ENCODE results near the gene SYT17.
"Not testable (repeated sequence)": the region's sequence is repeated elsewhere in the genome, so short reads cannot be mapped to it uniquely, and the experiment has no call there.

The SYT17 gene

DNA sequence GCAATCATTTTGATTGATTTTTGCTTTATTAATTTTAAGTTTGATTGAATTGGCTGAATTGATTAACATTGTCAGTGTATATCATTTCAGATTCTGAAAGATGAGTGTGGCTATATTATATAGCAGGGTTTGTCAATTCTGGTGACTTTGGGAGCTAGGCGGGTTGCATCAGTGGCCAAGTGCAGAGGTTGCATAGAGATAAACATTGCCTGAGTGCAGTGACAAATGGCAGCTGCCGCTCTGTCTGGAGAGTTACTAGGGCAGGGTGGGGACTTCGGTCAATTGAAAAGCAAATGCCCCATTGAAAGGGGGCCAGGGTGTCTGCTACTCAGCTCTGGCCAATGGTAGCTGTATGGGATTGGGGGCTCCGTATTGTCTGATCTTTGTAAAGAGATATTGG lies 12.7 kb downstream of the SYT17 start:
- TF ChIP-seq, protein P1, sequence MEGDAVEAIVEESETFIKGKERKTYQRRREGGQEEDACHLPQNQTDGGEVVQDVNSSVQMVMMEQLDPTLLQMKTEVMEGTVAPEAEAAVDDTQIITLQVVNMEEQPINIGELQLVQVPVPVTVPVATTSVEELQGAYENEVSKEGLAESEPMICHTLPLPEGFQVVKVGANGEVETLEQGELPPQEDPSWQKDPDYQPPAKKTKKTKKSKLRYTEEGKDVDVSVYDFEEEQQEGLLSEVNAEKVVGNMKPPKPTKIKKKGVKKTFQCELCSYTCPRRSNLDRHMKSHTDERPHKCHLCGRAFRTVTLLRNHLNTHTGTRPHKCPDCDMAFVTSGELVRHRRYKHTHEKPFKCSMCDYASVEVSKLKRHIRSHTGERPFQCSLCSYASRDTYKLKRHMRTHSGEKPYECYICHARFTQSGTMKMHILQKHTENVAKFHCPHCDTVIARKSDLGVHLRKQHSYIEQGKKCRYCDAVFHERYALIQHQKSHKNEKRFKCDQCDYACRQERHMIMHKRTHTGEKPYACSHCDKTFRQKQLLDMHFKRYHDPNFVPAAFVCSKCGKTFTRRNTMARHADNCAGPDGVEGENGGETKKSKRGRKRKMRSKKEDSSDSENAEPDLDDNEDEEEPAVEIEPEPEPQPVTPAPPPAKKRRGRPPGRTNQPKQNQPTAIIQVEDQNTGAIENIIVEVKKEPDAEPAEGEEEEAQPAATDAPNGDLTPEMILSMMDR (conservative IDR thresholded peaks at IDR 0.05; ENCODE audit: low read length) = no peak
- H3K4me3 ChIP-seq (ENCODE audit: low read length) = no peak overlapping the region
- no peak for DNase-seq (ENCODE audit: low read depth)

DNA sequence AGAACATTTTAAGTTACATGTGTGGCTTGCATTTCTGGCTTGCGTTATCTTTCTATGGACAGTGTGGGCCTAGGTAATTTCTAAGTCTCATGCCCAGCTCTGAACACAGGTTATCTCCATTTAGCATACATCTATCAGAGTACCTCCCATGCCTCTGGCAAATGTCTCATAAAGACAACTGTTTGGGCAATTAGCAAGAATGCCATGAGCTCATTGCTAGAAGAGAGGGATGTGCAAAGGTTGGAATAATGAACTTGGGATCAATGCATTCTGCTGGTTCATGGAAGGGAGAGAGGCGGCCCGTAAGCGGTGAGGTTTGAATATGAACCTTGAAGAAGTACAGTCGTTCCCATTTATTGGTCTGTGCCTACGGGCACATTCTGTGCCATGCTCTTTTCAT lies 14.4 kb downstream of the SYT17 start:
- TF ChIP-seq, protein P1 (conservative IDR thresholded peaks at IDR 0.05; ENCODE audit: low read length) = no peak
- DNase-seq (ENCODE audit: low read depth) = no peak
- no peak overlapping the region for H3K4me3 ChIP-seq (ENCODE audit: low read length)

DNA sequence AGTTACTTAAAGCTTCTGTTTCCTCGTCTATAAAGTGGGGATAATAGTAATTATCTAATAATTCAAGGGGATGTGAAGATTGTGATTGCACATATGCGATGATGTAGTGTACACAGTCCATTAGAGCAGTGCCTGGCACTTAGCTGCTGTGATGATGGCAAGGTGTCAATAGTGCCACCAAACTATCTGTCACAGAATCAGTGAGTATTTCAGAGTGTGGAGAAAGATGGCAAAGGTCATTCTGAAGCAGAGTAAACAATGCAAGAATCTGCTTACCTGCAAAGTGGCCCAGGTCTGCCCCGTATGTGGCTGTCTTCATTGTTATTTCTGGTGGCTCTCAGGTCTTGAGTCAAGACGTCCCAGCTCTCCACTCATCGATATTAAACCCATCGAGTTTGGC lies 15.1 kb downstream of the SYT17 start:
- TF ChIP-seq, protein P1 (conservative IDR thresholded peaks at IDR 0.05; ENCODE audit: low read length) = no peak
- no peak for DNase-seq (ENCODE audit: low read depth)
- H3K4me3 ChIP-seq (ENCODE audit: low read length) = no peak overlapping the region

DNA sequence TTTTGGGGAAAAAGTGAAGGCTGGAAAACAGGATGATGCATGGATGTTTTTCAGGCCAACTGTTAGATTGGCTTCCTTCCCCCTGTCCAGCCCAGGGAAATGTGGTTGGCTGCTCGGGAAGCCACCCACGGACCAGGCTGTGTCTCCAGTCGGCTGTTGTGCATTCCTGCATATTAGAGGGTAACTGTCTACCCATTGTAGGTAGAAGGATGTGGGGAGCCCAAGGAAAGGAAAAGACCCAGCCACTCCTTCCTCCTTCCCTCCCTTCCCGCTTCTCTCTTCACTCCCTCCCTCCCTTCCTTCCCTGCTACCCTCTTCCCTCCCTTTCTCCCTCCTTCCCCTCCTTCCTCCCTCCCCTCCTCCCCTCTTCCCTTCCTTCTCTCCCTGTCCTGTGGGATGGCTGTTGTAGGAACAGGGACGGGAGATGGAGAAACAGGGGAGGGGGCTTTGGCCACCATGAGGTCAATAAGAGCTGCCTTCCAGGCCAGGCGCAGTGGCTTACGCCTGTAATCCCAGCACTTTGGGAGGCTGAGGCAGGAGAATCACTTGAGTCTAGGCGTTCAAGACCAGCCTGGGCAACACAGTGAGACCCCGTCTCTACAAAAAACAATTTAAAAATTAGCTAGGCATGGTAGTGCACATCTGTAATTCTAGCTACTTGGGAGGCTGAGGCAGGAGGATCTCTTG lies 16.9 kb downstream of the SYT17 start:
- no peak overlapping the region for H3K4me3 ChIP-seq (ENCODE audit: low read length)
- TF ChIP-seq, protein P1 (conservative IDR thresholded peaks at IDR 0.05; ENCODE audit: low read length) = no peak
- DNase-seq (ENCODE audit: low read depth) = no peak

DNA sequence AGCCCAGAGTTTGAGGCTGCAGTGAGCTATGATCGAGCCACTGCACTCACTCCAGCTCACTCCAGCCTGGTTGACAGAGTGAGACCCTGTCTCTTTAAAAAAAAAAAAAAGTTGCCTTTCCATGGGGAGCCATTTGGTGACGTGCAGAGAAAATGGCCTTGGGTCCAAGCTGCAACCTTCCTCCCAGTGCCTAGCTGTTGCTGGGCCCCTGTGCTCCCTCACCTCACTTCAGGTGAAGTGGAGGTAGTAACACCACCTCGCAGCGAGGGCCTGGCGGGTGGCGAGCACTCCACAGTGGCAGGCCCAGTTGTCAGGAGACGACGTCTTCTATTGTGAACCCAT lies 17.4 kb downstream of the SYT17 start:
- no peak overlapping the region for H3K4me3 ChIP-seq (ENCODE audit: low read length)
- DNase-seq (ENCODE audit: low read depth) = no peak
- TF ChIP-seq, protein P1 (conservative IDR thresholded peaks at IDR 0.05; ENCODE audit: low read length) = no peak

DNA sequence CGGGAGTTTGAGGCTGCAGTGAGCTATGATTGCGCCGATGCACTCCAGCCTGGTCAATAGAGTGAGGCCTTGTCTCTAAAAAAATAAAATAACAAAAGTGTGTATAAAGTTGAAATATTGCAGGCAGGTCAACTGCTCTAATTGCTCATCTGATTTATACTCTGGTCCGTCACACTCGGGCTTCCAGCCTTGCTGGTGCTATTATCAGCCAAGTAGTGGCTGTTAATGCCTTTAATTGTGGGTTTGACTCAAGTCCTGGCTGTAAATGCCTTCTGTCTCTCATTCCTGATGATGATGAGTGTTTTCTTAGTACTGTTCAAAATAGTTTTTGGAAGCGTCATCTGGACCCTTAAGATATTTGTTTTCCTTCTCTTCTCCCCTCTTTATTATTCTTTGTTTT lies 18.4 kb downstream of the SYT17 start:
- TF ChIP-seq, protein P1 (conservative IDR thresholded peaks at IDR 0.05; ENCODE audit: low read length) = no peak
- H3K4me3 ChIP-seq (ENCODE audit: low read length) = no peak overlapping the region
- DNase-seq (ENCODE audit: low read depth) = no peak

DNA sequence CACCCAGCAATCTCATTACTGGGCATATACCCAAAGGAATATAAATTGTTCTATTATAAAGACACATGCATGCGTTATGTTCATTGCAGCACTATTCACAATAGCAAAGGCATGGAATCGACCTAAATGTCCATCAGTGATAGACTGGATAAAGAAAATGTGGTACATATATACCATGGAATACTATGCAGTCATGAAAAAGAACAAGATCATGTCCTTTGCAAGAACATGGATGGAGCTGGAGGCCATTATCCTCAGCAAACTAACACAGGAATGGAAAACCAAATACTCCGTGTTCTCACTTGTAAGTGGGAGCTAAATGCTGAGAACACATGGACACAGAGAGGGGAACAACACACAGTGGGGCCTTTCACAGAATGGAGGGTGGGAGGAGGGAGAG lies 19.9 kb downstream of the SYT17 start:
- DNase-seq (ENCODE audit: low read depth); H3K4me3 ChIP-seq (ENCODE audit: low read length): not testable (repeated sequence)

DNA sequence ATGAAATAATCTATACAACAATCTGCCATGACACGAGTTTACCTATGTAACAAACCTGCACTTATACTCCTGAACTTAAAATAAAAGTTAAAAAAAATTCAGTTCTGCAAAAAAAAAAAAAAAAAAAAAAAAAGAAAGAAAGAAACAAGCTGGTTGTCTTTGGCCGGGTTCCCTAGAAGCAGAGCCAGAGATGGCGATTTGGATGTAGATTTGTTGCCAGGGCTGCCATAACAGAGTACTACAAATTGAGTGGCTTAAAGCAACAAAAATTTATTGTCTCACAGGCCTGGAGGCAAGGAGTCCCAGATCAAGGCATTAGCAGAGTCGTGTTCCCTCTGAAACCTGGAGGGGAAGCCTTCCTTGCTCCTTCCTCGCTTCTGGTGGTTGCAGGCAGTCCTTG lies 20.4 kb downstream of the SYT17 start:
- TF ChIP-seq, protein P1 (conservative IDR thresholded peaks at IDR 0.05; ENCODE audit: low read length) = no peak
- H3K4me3 ChIP-seq (ENCODE audit: low read length) = no peak overlapping the region

More for the DNA sequence above, 20.4 kb downstream of the SYT17 start:
- no peak for DNase-seq (ENCODE audit: low read depth)

All from AG10803 (cell line).